ENCODE data around the gene POU6F1. TPM values are rescaled to one million over a fixed set of nuclear protein-coding genes. Genes with fewer than 3 reads are reported as not detected.
A peak's percentile ranks its signal among the peaks of the same experiment; 100 is the strongest.

POU6F1 gene
- total and polyA plus RNA-seq, 9 of the 15 experiments (the other 6 are each of a cell fraction or from before 2014, with no cell fraction given): 0.14 to 3.3 (median 1.1) TPM

DNA sequence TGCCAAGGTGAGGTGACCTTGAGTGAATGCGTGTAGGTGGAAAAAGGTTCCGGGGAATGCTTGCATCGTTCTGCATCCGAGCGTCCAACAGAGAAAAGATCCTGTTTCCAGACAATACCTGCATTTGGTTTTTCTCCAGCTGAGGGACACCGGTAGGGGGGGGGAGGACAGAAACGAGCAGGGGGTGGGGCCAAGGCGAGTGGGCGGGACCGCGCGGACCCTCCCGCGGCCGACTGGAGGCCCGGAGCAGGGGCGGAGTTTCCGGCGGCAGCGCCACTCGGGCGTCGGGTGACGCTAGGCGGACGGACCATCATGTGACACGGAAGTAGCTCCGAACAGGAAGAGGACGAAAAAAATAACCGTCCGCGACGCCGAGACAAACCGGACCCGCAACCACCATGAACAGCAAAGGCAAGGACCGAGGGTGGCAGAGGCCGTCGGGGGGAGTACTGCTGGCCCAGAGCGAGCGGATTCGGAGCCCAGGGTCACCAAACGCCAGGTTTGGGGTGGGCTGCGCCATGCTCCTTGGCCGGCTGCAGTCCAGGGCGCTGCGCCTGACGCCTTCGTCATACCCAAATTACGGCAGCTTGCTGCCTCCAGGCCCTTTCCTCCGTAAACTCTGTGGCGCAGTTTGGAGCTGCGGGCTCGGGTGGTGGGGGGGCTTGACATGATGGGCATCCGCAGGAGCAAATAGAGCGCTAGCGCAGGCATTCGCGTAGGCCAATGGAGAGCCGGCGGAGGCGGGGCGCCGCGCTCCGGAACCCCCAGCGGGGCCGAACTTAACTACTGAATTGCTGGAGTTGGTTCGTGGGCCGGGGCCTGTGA, 20.9 kb upstream of the POU6F1 start, which contains the start of gene DAZAP2 (continued):
- TF ChIP-seq, protein P1, sequence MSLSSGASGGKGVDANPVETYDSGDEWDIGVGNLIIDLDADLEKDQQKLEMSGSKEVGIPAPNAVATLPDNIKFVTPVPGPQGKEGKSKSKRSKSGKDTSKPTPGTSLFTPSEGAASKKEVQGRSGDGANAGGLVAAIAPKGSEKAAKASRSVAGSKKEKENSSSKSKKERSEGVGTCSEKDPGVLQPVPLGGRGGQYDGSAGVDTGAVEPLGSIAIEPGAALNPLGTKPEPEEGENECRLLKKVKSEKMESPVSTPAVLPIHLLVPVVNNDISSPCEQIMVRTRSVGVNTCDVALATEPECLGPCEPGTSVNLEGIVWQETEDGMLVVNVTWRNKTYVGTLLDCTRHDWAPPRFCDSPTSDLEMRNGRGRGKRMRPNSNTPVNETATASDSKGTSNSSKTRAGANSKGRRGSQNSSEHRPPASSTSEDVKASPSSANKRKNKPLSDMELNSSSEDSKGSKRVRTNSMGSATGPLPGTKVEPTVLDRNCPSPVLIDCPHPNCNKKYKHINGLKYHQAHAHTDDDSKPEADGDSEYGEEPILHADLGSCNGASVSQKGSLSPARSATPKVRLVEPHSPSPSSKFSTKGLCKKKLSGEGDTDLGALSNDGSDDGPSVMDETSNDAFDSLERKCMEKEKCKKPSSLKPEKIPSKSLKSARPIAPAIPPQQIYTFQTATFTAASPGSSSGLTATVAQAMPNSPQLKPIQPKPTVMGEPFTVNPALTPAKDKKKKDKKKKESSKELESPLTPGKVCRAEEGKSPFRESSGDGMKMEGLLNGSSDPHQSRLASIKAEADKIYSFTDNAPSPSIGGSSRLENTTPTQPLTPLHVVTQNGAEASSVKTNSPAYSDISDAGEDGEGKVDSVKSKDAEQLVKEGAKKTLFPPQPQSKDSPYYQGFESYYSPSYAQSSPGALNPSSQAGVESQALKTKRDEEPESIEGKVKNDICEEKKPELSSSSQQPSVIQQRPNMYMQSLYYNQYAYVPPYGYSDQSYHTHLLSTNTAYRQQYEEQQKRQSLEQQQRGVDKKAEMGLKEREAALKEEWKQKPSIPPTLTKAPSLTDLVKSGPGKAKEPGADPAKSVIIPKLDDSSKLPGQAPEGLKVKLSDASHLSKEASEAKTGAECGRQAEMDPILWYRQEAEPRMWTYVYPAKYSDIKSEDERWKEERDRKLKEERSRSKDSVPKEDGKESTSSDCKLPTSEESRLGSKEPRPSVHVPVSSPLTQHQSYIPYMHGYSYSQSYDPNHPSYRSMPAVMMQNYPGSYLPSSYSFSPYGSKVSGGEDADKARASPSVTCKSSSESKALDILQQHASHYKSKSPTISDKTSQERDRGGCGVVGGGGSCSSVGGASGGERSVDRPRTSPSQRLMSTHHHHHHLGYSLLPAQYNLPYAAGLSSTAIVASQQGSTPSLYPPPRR (CRISPR knock-in tag; IDR thresholded peaks at IDR 0.05; ENCODE audit: borderline replicate concordance): no peak; the same call in 1 of the 2 replicates
- no peak for TF ChIP-seq NONO (IDR thresholded peaks at IDR 0.05; ENCODE audit: low read depth in 2 of 2, low read length in 1 of 2)
- 0 out of 2 replicates have a peak, but pooled peaks have one; percentile 34 for TF ChIP-seq CTBP1 (IDR thresholded peaks at IDR 0.05; ENCODE audit: borderline replicate concordance)
- TF ChIP-seq ARHGAP35 (IDR thresholded peaks at IDR 0.05; ENCODE audit: partially characterized antibody): no peak
- no peak for TF ChIP-seq ZNF316 (IDR thresholded peaks at IDR 0.05)
- TF ChIP-seq, protein P2, sequence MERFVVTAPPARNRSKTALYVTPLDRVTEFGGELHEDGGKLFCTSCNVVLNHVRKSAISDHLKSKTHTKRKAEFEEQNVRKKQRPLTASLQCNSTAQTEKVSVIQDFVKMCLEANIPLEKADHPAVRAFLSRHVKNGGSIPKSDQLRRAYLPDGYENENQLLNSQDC (CRISPR knock-in tag; IDR thresholded peaks at IDR 0.05): no peak
- TF ChIP-seq ZNF143 (CRISPR knock-in tag; IDR thresholded peaks at IDR 0.05): 0 out of 2 replicates have a peak, but pooled peaks have one; percentile 34
- TF ChIP-seq SP1 (CRISPR knock-in tag; IDR thresholded peaks at IDR 0.05): peak; percentile 82
- no peak for TF ChIP-seq NCOR1 (IDR thresholded peaks at IDR 0.05)
- no peak; the same call in 1 of the 2 replicates for TF ChIP-seq ZBTB1 (CRISPR knock-in tag; IDR thresholded peaks at IDR 0.05; ENCODE audit: borderline replicate concordance, low read depth)
- TF ChIP-seq ZNF197 (CRISPR knock-in tag; IDR thresholded peaks at IDR 0.05; ENCODE audit: low read depth): no peak
- TF ChIP-seq, protein P3, sequence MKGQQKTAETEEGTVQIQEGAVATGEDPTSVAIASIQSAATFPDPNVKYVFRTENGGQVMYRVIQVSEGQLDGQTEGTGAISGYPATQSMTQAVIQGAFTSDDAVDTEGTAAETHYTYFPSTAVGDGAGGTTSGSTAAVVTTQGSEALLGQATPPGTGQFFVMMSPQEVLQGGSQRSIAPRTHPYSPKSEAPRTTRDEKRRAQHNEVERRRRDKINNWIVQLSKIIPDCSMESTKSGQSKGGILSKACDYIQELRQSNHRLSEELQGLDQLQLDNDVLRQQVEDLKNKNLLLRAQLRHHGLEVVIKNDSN (CRISPR knock-in tag; IDR thresholded peaks at IDR 0.05): peak; percentile 97
- no peak for TF ChIP-seq EZH2 (IDR thresholded peaks at IDR 0.05; ENCODE audit: borderline replicate concordance, low read depth, low read length)
- no peak for TF ChIP-seq PURB (CRISPR knock-in tag; IDR thresholded peaks at IDR 0.05; ENCODE audit: low read depth)
- TF ChIP-seq ZFX (CRISPR knock-in tag; IDR thresholded peaks at IDR 0.05): peak; percentile 82
- TF ChIP-seq, protein P4, sequence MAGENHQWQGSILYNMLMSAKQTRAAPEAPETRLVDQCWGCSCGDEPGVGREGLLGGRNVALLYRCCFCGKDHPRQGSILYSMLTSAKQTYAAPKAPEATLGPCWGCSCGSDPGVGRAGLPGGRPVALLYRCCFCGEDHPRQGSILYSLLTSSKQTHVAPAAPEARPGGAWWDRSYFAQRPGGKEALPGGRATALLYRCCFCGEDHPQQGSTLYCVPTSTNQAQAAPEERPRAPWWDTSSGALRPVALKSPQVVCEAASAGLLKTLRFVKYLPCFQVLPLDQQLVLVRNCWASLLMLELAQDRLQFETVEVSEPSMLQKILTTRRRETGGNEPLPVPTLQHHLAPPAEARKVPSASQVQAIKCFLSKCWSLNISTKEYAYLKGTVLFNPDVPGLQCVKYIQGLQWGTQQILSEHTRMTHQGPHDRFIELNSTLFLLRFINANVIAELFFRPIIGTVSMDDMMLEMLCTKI (IDR thresholded peaks at IDR 0.05; ENCODE audit: partially characterized antibody): no peak
- TF ChIP-seq HLTF (IDR thresholded peaks at IDR 0.05): no peak
- TF ChIP-seq PHB (CRISPR knock-in tag; IDR thresholded peaks at IDR 0.05): peak; percentile 33; the same call in 1 of the 2 replicates
- peak in 1 of 2 experiments; percentile 18; a peak in 1 of 4 replicates for TF ChIP-seq TRIM24 (IDR thresholded peaks at IDR 0.05)
- TF ChIP-seq GATAD2B (IDR thresholded peaks at IDR 0.05; ENCODE audit: borderline replicate concordance): no peak
- TF ChIP-seq SMC3 (conservative IDR thresholded peaks at IDR 0.05; ENCODE audit: insufficient read depth, low read depth, low read length): 0 out of 2 replicates have a peak, but pooled peaks have one; percentile 5
- TF ChIP-seq EP400 (IDR thresholded peaks at IDR 0.05): peak; percentile 95

Data from K562 (cell line).